ENCODE data around the gene LYPD6B.
A peak's percentile ranks its signal among the peaks of the same experiment; 100 is the strongest.

The LYPD6B gene

GRCh38 chr2:149015501-149015900 lies 23.0 kb upstream of the LYPD6B start:
- FAIRE-seq = no peak

- no peak for FAIRE-seq
Observed at GRCh38 chr2:149015926-149016563, 22.5 kb upstream of the LYPD6B start.

GRCh38 chr2:149017116-149017985 lies 21.1 kb upstream of the LYPD6B start:
- FAIRE-seq = peak; percentile 60

GRCh38 chr2:149018981-149019380 lies 19.5 kb upstream of the LYPD6B start:
- no peak for FAIRE-seq

GRCh38 chr2:149019768-149020167 lies 18.7 kb upstream of the LYPD6B start:
- FAIRE-seq = no peak

GRCh38 chr2:149020432-149020851 lies 18.1 kb upstream of the LYPD6B start:
- FAIRE-seq = no peak

GRCh38 chr2:149021271-149021719 lies 17.2 kb upstream of the LYPD6B start:
- no peak for FAIRE-seq

- no peak for FAIRE-seq
Observed at GRCh38 chr2:149021761-149022160, 16.7 kb upstream of the LYPD6B start.

GRCh38 chr2:149023091-149023490 lies 15.4 kb upstream of the LYPD6B start:
- no peak for FAIRE-seq

- no peak for FAIRE-seq
Observed at GRCh38 chr2:149027590-149028250, 10.8 kb upstream of the LYPD6B start.

- FAIRE-seq = no peak
Observed at GRCh38 chr2:149028377-149028776, 10.1 kb upstream of the LYPD6B start.

- no peak for FAIRE-seq
Observed at GRCh38 chr2:149028891-149029290, 9.6 kb upstream of the LYPD6B start.

- FAIRE-seq = no peak
Observed at GRCh38 chr2:149029307-149029965, 9.1 kb upstream of the LYPD6B start.

GRCh38 chr2:149031396-149031795 lies 7.1 kb upstream of the LYPD6B start:
- FAIRE-seq = no peak

- FAIRE-seq = no peak
Observed at GRCh38 chr2:149033716-149034115, 4.8 kb upstream of the LYPD6B start.

- FAIRE-seq = no peak
Observed at GRCh38 chr2:149034406-149034805, 4.1 kb upstream of the LYPD6B start.

- no peak for FAIRE-seq
Observed at GRCh38 chr2:149036507-149037293, 1.8 kb upstream of the LYPD6B start.

- no peak for FAIRE-seq
Observed at GRCh38 chr2:149037851-149038250, 648 bp upstream of the LYPD6B start.

GRCh38 chr2:149039213-149039724 lies 770 bp downstream of the LYPD6B start:
- FAIRE-seq = no peak

- FAIRE-seq = no peak
Observed at GRCh38 chr2:149040451-149040850, 2.0 kb downstream of the LYPD6B start.

- no peak for FAIRE-seq
Observed at GRCh38 chr2:149041482-149041881, 3.0 kb downstream of the LYPD6B start.

GRCh38 chr2:149042881-149043280 lies 4.4 kb downstream of the LYPD6B start:
- FAIRE-seq = no peak
